GM19395 (cell line): Measurements from ENCODE around the gene PCK2.
"Not testable (repeated sequence)": the region's sequence is repeated elsewhere in the genome, so short reads cannot be mapped to it uniquely, and the experiment has no call there.

Source experiments
- ATAC-seq: cut with Tn5 transposase; IDR thresholded peaks from one replicate; pipeline ENCODE4 v1.9.1; 2021; ENCODE audit warnings: mild to moderate bottlenecking, moderate library complexity; ENCODE audit not compliant: unreplicated experiment

PCK2 gene

DNA sequence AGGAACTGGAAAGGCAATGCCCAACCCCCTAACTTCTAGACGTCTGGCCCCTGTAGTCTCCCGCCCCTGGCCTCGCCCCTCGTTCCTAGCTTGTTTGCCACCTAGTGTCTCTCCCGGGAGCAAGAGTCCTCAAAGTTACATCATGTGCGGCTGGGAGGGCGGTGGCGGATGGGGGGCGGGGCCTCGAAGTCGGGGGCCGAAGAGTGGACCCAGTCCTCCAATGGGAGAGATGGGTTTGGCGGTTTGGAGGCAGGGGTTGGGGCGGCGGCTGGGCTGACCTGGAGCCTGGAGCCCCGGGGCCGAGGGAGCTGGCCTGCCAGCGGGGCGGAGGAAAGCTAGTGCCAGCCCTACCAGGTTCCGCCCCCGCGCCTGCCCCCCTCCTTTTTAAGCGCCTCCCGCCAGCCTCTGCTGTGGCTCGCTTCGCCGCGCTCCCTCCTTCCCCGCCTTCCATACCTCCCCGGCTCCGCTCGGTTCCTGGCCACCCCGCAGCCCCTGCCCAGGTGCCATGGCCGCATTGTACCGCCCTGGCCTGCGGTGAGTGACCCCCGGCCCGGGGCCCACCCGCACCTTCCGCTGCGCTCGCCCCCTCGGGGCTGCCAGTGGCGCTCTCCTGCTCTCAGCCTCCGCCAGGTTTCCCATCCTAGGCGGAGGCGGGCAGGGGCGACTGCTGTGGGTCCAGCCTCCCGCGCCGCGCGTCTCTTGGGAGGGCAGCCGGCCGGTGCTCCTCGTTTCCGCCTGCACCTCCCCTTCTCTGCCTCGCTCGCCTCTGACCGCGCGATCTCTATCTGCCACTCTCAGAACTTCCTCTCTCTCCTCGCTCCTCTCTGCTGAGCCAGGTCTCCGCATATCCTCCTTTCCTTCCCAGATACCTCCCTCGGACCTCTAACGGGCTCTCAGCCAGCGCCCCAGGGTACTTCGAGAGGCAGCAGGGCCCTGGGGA lies at the start of gene PCK2:
TSS of gene PCK2 (plus strand) at position 411 of the 940 bp plus-strand sequence. CDS start at position 506, 95 bp downstream.
- ATAC-seq: peak; percentile 52

DNA sequence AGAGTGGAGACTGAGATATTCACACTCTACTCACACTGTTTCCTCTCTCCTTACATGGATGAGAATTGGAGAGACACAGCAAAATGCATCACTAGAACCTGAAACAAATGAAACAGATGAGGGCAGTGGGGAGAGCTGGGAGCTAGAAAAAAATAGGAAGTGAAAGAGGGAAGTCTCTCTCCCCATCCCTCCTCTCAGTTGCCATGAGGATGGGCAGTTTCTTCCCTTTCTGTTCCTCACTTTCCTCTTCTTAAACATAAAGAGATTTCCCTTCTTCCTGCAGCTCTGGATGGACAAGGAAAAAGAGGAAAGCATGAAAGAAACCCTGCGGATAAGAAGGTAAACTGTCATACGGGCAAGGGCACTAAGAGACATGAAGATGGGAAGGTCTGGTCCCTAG lies 45.1 kb upstream of the PCK2 start:
- not testable (repeated sequence) for ATAC-seq

DNA sequence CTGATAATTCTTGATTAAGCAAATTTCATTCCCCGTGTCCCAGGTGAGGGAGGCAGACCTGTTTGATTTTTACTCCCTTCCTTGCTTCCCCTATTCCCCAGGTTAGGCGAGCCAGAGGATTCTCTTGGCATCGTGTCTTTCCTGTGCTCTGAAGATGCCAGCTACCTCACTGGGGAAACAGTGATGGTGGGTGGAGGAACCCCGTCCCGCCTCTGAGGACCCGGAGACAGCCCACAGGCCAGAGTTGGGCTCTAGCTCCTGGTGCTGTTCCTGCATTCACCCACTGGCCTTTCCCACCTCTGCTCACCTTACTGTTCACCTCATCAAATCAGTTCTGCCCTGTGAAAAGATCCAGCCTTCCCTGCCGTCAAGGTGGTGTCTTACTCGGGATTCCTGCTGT lies 43.4 kb upstream of the PCK2 start:
- ATAC-seq: not testable (repeated sequence)

DNA sequence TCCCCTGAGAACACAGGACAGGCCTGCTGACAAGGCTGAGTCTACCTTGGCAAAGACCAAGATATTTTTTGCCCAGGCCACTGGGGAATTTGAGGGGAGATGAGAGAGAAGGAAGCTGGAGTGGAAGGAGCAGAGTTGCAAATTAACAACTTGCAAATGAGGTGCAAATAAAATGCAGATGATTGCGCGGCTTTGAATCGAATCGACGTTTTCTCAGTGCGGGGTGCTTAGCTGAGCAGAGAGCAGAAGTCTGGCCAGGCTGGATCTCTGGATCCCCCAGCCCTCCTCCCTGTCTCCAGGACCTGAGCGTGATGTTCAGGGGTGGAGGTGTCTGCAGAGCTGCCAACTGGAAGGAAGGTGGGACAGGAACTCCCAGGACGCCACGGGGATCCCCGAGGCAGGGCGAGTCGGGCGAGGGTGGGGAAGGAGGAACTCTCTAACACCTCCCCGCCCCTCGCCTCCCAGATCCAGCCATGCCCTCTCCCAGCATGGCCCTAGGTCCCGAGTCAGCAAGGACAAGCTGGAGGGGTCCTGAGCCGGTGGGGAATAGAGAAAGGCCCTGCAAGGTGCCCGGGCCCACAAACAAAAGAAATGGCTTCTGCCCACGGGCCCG lies 42.8 kb upstream of the PCK2 start:
- ATAC-seq: peak; percentile 22

DNA sequence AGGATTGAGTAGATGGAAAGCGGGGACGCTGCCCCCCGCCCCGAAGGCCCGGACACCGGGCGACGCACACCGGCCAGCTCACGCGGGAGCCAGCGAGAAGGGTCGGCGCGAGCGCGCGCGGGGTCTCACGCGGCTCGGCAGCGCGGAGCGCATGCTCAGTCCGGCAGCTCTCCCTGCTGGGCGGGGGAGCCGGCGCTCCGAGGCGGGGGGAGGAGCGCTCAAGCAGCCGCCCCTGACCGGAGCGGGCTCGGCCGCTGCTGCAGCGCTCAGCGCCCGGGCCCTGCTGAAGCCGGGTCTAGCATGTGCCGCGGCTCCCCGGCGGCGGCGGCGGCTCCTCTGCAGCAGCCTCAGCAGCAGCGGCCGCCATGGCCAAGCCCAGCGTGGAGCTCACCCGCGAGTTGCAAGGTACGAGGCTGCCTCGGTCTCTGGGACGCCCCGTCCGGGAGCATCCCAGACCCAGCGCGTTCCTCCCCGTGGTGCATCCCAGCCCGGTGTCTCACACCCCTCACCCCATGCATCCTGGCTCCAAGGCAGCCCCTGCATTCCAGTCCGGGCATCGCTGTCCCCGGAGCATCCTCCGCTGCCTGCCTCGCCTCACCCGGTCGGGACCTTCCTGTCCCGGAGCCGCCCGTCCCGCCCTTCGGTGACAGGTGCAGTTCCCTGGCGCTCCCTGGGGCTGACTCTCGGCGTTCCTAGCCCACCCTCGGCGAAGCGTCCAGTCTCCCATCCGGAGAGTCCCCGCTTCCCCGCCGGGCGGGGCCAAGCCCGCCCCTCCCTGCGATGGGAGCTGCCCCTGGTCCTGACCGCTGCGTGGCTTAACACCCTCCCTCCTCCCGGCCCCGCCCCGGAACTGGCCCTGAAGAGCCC lies 42.1 kb upstream of the PCK2 start, which contains the start of gene CARMIL3:
TSS of gene CARMIL3 (plus strand) at position 221 of the 867 bp plus-strand sequence. CDS start at position 366, 145 bp downstream.
- ATAC-seq: peak; percentile 73

DNA sequence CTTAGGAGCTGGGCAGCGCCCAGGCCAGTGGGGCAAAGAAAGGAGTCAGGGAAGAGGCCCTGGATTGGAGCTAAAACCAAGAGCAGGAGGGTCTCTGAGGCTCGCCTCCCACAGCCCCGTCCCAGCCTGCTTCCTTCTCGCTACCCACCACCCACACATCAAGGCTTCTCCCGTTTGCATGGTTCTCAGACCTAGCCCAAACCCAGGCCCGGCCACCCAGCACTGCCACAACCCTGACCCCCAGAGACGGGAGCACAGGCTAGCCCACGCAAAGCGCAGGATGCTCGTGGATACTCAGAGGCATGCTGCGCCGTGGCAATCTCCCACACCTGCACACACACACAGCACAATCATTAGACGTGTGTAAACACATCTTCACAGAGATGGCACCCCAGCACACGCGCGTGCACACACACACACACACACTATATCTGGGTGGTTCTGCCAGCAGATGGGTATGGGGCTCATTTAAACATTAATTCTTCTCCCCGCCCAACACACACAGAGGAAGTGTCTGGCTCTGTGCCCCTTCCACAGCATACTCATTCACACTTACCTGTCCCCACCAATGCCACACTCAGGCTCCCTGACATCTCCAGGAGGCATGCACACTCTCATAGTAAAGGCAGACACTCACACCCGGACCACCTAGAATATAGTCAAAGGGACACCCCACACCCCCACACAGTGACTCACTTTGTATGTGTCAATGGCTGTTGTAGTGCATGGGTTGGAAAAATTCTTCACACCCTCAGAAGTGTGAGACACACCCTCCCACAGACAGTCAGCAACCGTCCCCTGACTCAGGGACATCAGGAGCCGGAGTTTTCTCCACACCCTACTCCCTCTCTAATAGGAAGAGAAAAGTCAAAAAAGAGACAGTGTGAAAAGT lies 41.2 kb upstream of the PCK2 start:
- ATAC-seq: no peak

DNA sequence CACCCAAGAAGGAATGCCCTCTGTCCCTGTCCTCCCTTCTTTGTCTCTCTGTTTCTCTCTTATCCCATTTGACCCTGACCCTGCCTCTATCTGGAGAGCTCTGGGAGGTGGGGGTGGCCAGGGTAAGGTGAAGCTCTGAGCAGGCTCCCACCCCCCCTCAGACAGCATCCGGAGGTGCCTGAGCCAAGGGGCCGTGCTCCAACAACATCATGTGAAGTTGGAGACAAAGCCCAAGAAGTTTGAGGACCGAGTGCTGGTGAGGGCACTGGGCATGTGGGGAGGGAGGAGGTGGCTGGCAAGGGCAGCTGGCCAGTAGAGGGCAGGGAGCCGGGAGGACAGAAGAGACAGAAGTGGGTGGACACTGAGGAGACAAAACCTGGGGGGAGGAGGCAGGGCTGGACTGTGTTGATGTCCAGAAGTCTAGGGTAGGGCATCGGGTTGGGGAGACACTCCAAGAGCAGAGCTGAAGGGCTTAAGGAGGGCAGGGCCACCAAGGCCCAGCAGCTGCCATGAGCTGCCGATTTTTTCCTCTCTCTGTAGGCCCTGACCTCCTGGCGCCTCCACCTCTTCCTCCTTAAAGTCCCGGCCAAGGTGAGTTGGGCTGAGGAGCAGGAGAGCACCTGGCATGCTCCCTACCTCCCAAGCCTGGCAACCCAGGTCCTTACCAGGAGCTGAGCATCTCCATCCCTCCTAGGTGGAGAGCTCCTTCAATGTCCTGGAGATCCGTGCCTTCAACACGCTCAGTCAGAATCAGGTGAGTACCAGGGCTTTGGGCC lies 40.4 kb upstream of the PCK2 start:
- no peak for ATAC-seq

DNA sequence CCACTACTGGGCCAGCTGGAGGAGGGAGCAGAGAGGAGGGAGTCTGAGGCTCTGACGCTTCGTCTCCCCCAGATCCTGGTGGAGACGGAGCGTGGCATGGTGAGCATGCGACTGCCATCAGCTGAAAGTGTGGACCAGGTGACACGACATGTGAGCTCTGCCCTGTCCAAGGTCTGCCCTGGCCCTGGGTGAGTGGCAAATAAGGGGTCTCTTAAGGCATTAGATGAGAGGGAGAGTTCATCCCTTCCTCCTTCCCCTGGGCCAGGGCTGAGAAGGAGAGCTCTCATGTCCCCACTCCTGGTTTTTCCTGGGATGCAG lies 39.8 kb upstream of the PCK2 start:
- no peak for ATAC-seq

DNA sequence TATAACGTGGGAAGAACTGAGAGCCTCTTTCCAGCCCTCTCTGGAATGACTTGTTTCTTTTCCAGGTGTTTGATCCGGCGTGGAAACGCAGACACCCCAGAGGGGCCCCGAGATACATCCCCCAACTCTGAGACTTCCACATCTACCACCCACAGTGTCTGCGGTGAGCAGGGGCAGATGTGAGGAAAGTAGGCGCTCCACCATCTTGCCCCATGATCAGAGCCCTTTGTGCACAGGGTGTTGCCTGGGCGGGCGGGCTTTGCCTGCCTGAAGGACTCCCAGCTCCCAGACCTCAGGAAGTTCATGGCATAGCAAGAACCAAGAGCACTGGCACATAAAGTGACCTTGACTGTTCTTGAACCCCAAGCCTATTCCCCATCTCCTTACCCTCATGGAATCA lies 39.5 kb upstream of the PCK2 start:
- ATAC-seq: no peak

DNA sequence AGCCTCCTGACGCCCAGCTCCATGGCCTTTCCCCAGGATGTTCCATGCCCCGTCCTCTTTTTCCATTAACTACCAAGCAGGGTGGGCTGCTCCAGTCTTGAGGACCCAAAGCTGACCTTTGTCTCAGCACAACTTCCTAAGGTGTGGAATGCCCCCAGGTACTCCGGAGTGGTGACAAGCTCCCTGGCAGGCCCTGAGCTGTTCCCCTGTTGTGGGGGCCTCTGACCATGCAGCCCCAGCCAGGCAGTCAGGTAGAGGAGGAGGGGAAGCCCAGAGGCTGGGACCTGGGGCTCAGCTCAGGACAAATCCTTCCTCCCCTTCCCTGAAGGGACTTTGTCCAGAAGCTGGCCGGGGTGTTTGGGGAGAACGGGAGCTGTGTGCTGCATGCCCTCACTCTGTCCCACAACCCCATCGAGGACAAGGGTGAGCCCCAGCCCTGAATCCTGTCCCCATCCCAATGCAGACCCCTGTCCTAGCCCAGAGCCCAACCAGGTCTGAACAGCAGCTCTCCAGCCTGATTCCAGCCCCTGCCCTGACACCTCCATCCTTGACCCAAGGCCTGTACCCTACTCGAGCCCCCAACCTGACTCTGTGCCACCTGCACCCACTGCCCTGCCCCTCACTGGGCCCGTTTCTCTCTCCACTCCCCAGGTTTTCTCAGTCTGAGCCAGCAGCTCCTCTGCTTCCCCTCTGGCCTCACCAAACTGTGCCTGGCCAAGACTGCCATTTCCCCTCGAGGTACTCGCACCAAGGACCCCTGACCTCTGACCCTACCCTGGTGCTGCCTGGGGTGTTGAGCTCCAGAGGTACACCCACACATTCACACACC lies 37.9 kb upstream of the PCK2 start:
- no peak for ATAC-seq

DNA sequence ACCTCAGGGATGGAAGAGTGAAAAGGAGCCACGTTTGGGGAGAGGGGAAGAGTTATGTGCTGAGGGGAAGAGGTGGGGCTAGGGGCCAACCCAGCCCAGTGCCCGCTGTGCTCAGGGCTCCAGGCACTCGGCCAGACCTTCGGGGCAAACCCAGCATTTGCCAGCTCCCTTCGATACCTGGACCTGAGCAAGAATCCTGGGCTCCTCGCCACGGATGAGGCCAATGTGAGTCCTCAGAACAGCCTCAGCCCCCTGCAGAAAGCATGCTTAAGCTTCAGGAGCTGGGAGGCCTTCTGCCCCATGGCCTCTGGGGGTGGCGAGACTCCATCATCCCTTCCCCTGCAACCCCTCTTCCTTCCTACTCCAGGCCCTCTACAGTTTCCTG lies 37.3 kb upstream of the PCK2 start:
- no peak for ATAC-seq

DNA sequence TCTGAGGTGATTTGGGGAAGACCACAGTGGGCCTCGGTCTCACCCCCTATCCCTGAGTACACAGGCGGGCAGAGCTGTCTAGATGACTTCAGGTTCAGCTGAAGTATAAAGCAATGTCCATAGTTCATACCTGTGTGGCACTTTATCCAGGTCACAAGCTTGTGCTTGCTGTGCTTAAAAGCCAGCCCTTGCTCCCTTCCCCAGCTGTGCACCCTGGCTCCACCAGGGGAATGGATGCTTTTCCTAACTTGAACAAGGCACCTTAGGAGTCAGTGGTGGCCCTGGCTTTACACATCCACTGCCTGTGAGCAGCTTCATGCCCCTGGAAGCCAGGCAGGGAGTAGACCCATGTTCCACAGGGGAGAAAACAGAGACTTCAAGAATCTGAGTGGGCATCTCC lies 36.8 kb upstream of the PCK2 start:
- no peak for ATAC-seq

DNA sequence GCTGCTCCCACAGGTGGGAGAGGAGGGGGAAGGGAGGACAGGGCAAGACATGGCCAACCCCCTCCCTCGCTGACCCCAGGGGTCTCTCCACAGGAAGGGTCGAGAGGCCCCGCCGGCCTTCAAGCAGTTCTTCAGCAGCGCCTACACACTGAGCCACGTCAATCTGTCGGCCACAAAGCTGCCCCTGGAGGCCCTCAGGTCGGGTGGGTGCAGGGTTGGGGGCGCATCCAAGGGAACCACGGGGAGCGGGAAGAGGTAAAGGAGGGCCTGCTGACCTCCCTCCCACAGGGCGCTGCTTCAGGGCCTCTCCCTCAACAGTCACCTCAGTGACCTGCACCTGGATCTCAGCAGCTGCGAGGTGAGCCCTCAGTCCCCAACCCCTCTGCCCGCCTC lies 36.2 kb upstream of the PCK2 start:
- no peak for ATAC-seq

DNA sequence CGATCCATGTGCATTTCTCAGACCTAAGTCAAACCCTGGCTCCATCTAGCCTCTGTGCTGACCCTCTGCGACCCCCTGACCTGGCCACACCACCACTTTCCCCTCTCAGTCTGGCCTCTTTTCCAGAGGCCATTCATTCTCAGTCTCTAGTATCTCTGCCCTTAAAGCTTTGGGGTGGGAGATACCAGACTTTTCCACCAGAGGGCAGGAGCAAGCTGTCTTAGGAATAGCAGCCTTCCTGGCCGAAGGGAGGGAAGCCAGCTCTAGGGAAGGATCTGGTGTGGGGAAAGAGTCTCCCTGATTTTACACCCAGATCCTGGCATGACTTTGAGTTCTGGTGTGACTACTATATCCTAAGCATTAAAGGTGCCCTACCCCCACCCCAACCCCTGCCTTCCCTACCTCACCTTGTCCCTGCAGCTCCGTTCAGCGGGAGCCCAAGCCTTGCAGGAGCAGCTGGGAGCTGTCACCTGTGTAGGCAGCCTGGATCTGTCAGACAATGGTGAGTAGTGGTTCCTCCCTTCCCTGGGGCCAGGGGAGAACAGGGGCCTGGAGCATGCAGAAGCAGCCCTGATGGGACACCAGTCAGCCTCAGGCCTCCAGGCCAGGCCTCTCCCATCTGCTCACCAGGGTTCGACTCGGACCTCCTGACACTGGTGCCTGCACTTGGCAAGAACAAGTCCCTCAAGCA lies 35.7 kb upstream of the PCK2 start:
- ATAC-seq: peak; percentile 56

DNA sequence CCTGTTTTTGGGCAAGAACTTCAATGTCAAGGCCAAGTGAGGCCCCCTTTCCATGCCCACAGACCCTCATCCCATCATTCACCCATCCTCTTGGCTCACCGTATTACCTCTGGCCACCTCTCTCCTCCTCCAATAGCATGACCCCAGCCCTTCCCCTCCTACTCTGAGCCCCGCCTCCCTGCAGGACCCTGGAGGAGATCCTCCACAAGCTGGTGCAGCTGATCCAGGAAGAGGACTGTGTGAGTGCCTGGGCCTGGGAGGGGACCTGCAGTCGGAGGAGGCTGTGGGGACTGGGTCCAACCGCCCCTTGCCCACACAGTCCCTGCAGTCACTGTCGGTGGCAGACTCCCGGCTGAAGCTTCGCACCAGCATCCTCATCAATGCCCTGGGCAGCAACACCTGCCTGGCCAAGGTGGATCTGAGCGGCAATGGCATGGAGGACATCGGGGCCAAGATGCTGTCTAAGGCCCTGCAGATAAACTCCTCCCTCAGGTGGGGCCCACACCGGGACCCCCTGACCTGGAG lies 35.1 kb upstream of the PCK2 start:
- no peak for ATAC-seq

DNA sequence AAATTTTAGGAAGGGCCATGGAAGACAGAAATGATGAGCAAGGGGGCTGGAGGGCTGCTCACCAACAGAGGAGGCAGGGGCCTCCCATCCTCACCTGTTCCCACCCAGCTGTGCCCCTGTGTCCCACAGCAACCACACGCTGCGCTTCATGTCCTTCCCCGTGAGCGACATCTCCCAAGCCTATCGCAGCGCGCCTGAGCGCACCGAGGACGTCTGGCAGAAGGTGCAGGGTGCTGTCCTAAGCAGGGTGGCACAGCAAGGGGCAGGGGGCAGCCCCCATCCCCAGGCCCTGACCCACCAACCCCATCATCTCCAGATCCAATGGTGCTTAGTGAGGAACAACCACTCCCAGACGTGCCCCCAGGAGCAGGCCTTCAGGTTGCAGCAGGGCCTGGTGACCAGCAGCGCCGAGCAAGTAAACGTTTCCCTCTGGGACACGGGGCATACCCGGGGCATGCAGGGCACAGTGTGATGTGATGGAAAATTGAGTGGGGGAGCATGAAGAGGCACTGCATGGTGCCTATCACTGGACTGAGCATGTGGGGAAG lies 34.2 kb upstream of the PCK2 start:
- no peak for ATAC-seq

DNA sequence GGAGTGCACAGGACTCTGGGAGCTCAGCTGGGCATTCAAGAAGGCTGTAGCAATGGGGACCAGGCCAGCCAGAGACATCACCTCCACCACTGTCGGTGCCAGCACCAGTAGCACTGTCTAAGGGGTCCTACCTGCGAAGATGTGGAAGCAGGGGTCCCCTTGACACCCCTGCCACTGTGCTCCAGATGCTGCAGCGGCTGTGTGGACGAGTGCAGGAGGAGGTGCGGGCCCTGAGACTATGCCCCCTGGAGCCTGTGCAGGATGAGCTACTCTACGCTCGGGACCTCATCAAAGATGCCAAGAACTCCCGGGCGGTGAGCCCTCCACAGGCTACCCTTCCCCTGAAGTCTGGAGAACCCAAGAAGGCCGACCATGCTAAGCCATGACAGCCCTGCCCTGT lies 33.7 kb upstream of the PCK2 start:
- ATAC-seq: no peak
